Measurements from ENCODE around the gene ZBTB7C. TPM values are rescaled to one million over a fixed set of nuclear protein-coding genes. Genes with fewer than 3 reads are reported as not detected.

Gene ZBTB7C
- total and polyA plus RNA-seq, 5 donors from 2014 or later = not detected

DNA sequence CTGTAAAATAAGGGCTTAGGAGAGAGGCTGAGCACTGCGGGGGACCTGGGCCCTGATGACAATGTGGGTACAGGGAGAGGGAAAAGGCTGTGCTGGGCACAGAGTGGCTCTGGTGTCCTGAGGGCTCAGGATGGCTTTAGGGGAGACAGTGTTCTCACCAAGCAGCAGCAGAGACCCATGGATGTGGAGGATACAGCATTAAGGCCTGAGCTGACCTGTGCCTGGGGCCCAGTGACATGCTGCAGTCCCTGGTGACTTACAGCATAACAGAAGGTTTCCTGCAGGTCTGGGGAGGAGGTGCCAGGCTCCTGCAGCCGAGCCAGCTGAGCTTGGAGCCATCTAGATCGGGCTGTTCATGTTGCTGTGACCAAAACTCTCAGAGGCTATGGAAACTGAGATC lies 287.4 kb downstream of the ZBTB7C start:
- peaks cover 0 to 18% (median 5%) of the 10 kb centered on the region in 4 donors for H3K4me1 Mint-ChIP-seq
- no peaks in the 10 kb centered on the region for H3K27me3 ChIP-seq (ENCODE audit: control insufficient read depth, insufficient read depth, low read length)
- no peak overlapping the region for H3K27ac Mint-ChIP-seq
- H3K4me1 ChIP-seq (ENCODE audit: control insufficient read depth, insufficient read depth, low read length, poor library complexity, severe bottlenecking) = no peaks in the 10 kb centered on the region
- H3K27me3 Mint-ChIP-seq = peaks cover 3% of the 10 kb centered on the region
- H3K36me3 Mint-ChIP-seq = no peaks in the 10 kb centered on the region
- no peak overlapping the region for H3K4me3 ChIP-seq (ENCODE audit: low read depth, low read length)
- ATAC-seq (ENCODE audit: low read depth in 2 of 2) = no peak
- H3K4me3 Mint-ChIP-seq = no peak overlapping the region
- no peak overlapping the region for H3K27ac ChIP-seq (ENCODE audit: insufficient read depth, low read length, poor library complexity, severe bottlenecking)
- no peak for DNase-seq
- H3K36me3 ChIP-seq (ENCODE audit: control insufficient read depth, insufficient read depth, low read length) = no peaks in the 10 kb centered on the region
- H3K9me3 ChIP-seq (ENCODE audit: control insufficient read depth in 2 of 2, low read length in 2 of 2) = no peaks in the 10 kb centered on the region
- H3K9me3 Mint-ChIP-seq = peaks cover 0 to 4% (median 0%) of the 10 kb centered on the region in 7 donors

DNA sequence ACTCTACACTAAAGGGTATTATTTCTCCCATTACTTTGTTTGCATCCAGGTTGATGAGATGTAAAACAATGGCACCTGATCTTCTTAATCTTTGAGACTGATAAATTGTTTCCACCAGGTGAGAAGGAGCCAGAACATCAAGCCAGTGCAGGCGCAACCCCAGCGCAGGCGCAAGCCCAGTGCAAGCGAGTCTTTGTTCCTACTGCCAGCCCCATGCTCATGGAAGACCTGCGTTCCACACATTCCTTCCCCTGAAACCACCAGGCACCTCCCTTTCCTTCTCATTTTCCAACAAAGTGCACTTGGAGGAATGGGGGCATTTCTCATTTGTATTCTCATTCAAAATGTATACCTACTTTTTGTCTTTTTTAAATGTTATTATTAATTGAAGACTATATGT lies 290.0 kb downstream of the ZBTB7C start:
- no peak overlapping the region for H3K27ac Mint-ChIP-seq
- peaks cover 0 to 8% (median 0%) of the 10 kb centered on the region in 7 donors for H3K9me3 Mint-ChIP-seq
- ATAC-seq (ENCODE audit: low read depth in 2 of 2) (no peak), DNase-seq (no peak)
- H3K9me3 ChIP-seq (ENCODE audit: control insufficient read depth in 2 of 2, low read length in 2 of 2) = no peaks in the 10 kb centered on the region
- H3K27me3 Mint-ChIP-seq = peaks cover 18% of the 10 kb centered on the region
- peaks cover 0 to 2% (median 0%) of the 10 kb centered on the region in 4 donors for H3K4me1 Mint-ChIP-seq
- no peak overlapping the region for H3K4me3 Mint-ChIP-seq
- no peak overlapping the region for H3K27ac ChIP-seq (ENCODE audit: insufficient read depth, low read length, poor library complexity, severe bottlenecking)
- H3K36me3 ChIP-seq (ENCODE audit: control insufficient read depth, insufficient read depth, low read length) = no peaks in the 10 kb centered on the region
- H3K4me1 ChIP-seq (ENCODE audit: control insufficient read depth, insufficient read depth, low read length, poor library complexity, severe bottlenecking) = no peaks in the 10 kb centered on the region
- no peak overlapping the region for H3K4me3 ChIP-seq (ENCODE audit: low read depth, low read length)
- no peaks in the 10 kb centered on the region for H3K36me3 Mint-ChIP-seq
- no peaks in the 10 kb centered on the region for H3K27me3 ChIP-seq (ENCODE audit: control insufficient read depth, insufficient read depth, low read length)

DNA sequence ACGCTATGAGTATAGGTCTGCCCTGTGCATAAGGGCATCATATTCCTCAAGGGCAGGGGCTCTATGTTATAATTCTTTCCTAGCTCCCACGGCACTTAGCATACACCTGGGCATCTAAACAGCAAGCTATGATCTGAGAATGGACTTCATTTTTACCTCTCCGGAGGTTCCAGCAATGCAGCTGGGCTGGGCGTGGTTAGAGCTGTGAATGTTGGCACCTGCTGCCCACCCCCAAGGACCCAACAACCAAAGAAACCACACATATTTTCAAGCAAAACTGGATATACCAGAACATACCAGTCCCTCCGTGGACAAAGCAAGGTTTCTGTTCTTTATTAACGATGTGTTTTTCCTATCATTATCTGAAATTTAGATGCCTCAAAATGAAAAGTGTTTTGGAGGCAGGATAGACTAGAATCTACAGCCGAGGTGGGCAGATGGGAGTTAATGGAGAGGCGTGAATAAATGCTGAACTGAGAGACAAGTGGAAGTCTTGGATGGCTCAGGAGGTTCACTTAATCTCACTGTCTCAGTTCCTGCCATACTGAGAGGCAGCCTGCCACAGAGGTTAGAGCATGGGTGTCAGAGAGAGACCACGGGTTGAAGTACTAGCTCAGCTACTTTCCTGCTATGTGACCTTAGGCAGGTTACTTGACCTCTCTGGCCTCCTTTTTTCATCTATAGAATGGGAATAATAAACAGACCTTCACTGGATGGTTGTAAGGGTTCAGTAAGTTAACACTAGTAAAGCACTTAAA lies 292.1 kb downstream of the ZBTB7C start:
- no peaks in the 10 kb centered on the region for H3K4me1 Mint-ChIP-seq
- no peak for DNase-seq

DNA sequence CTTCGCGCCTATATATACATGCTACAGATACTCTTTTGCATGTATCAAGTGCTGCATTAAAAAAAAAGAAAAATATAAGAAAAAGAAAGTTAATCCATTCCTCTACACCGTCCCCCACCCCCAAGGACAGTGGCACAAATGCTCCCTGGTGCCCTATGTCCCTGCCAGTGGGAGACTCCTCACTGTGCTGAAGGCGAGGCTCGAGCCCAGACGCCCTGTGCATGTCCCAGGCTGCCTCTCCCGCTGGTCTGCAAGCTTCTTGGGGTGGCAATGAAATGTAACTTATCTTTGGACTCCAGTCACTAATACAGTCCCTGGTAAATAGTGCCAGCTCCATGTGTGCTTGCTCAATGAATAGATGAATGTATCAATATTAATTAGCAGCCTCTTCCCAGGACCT lies 293.2 kb downstream of the ZBTB7C start:
- peaks cover 22% of the 10 kb centered on the region for H3K27me3 Mint-ChIP-seq

More for the DNA sequence above, 292.1 kb downstream of the ZBTB7C start:
- Mint-ChIP-seq H3K27me3 (peaks cover 22% of the 10 kb centered on the region), H3K27ac (peak overlapping the region in 1 of 3 donors; percentile 60), H3K9me3 (peaks cover 0 to 6% (median 0%) of the 10 kb centered on the region in 7 donors), H3K36me3 (no peaks in the 10 kb centered on the region), H3K4me3 (no peak overlapping the region)
- H3K4me3 ChIP-seq (ENCODE audit: low read depth, low read length) = no peak overlapping the region
- no peaks in the 10 kb centered on the region for H3K27me3 ChIP-seq (ENCODE audit: control insufficient read depth, insufficient read depth, low read length)
- H3K36me3 ChIP-seq (ENCODE audit: control insufficient read depth, insufficient read depth, low read length) = no peaks in the 10 kb centered on the region
- H3K27ac ChIP-seq (ENCODE audit: insufficient read depth, low read length, poor library complexity, severe bottlenecking) = no peak overlapping the region
- no peaks in the 10 kb centered on the region for H3K9me3 ChIP-seq (ENCODE audit: control insufficient read depth in 2 of 2, low read length in 2 of 2)
- ATAC-seq (ENCODE audit: low read depth in 2 of 2) = no peak
- no peaks in the 10 kb centered on the region for H3K4me1 ChIP-seq (ENCODE audit: control insufficient read depth, insufficient read depth, low read length, poor library complexity, severe bottlenecking)

DNA sequence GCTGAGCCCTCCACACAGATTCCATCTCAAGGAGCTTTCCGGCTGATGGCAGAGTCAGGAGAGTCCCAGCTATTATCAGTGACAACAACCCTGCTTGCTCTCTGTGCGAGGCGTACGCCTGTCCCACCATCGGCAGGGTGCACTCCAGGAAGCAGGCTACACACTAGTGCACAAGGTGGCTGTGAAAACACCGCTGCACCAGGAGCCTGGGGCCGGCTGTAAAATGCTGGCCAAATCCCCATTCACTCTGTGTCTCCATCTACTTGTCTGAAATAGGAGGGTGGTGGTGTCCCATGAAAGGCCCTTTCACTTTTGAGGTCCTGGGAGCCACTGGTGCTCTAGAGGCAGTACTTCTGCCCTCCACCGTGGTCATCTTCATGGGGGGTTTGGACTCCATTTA lies 295.5 kb downstream of the ZBTB7C start:
- no peaks in the 10 kb centered on the region for H3K27me3 ChIP-seq (ENCODE audit: control insufficient read depth, insufficient read depth, low read length)
- DNase-seq (no peak), ATAC-seq (ENCODE audit: low read depth in 2 of 2) (no peak)
- H3K4me1 ChIP-seq (ENCODE audit: control insufficient read depth, insufficient read depth, low read length, poor library complexity, severe bottlenecking) = no peaks in the 10 kb centered on the region
- Mint-ChIP-seq H3K27me3 (peaks cover 40% of the 10 kb centered on the region), H3K36me3 (no peaks in the 10 kb centered on the region), H3K4me1 (no peaks in the 10 kb centered on the region), H3K27ac (no peak overlapping the region), H3K9me3 (peaks cover 0 to 6% (median 0%) of the 10 kb centered on the region in 7 donors), H3K4me3 (no peak overlapping the region)
- no peak overlapping the region for H3K4me3 ChIP-seq (ENCODE audit: low read depth, low read length)
- no peak overlapping the region for H3K27ac ChIP-seq (ENCODE audit: insufficient read depth, low read length, poor library complexity, severe bottlenecking)
- no peaks in the 10 kb centered on the region for H3K36me3 ChIP-seq (ENCODE audit: control insufficient read depth, insufficient read depth, low read length)
- H3K9me3 ChIP-seq (ENCODE audit: control insufficient read depth in 2 of 2, low read length in 2 of 2) = no peaks in the 10 kb centered on the region

More for the DNA sequence above, 293.2 kb downstream of the ZBTB7C start:
- H3K4me1 Mint-ChIP-seq = no peaks in the 10 kb centered on the region
- Histone ChIP-seq H3K36me3 (ENCODE audit: control insufficient read depth, insufficient read depth, low read length) (no peaks in the 10 kb centered on the region), H3K27ac (ENCODE audit: insufficient read depth, low read length, poor library complexity, severe bottlenecking) (no peak overlapping the region), H3K4me1 (ENCODE audit: control insufficient read depth, insufficient read depth, low read length, poor library complexity, severe bottlenecking) (no peaks in the 10 kb centered on the region), H3K27me3 (ENCODE audit: control insufficient read depth, insufficient read depth, low read length) (no peaks in the 10 kb centered on the region), H3K9me3 (ENCODE audit: control insufficient read depth in 2 of 2, low read length in 2 of 2) (no peaks in the 10 kb centered on the region), H3K4me3 (ENCODE audit: low read depth, low read length) (no peak overlapping the region)
- no peak for DNase-seq
- H3K4me3 Mint-ChIP-seq = no peak overlapping the region
- no peak overlapping the region for H3K27ac Mint-ChIP-seq
- H3K36me3 Mint-ChIP-seq = no peaks in the 10 kb centered on the region
- no peak for ATAC-seq (ENCODE audit: low read depth in 2 of 2)
- H3K9me3 Mint-ChIP-seq = peaks cover 0 to 6% (median 0%) of the 10 kb centered on the region in 7 donors

DNA sequence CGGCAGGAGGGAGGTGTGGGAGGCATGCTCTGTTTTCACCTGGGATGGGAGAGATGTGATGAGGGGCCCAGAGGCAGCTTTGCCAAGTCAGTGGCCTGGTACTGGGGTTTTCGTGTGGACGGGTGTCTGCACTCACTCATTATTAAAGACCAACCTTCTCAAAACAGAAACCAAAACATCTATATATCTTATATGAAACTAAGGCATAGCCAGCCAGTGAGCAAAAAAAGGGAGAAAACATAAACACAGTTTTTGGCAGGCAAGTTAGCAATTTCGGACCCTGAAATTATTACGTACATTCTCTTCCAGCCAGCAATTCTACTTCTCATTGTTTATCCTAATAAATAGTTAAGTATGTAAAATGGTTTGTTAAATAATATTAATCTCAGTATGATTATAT lies 297.6 kb downstream of the ZBTB7C start:
- H3K27ac Mint-ChIP-seq = no peak overlapping the region
- H3K27me3 Mint-ChIP-seq = peaks cover 39% of the 10 kb centered on the region
- H3K27ac ChIP-seq (ENCODE audit: insufficient read depth, low read length, poor library complexity, severe bottlenecking) = no peak overlapping the region

DNA sequence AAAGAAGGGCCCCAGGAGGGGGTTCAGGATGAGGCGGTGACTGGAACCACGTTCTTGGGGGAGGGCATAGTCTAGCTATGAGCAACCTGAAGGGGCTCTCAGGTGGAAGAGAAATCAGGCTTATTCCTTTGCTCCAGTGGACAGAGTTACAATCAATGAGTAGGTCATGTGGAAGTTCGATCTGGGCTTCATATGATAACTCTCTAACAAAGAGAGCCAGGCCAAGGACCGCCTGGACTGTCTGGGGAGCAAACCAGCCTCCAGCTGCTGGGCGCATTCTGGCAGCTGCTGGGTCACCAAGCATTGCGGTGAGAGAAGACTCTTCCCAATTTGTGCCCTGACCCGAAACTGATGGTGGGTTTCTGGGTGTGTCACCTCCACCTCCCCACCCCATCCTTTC lies 298.4 kb downstream of the ZBTB7C start:
- Histone ChIP-seq H3K4me1 (ENCODE audit: control insufficient read depth, insufficient read depth, low read length, poor library complexity, severe bottlenecking) (no peaks in the 10 kb centered on the region), H3K27me3 (ENCODE audit: control insufficient read depth, insufficient read depth, low read length) (no peaks in the 10 kb centered on the region), H3K36me3 (ENCODE audit: control insufficient read depth, insufficient read depth, low read length) (no peaks in the 10 kb centered on the region), H3K9me3 (ENCODE audit: control insufficient read depth in 2 of 2, low read length in 2 of 2) (no peaks in the 10 kb centered on the region), H3K27ac (ENCODE audit: insufficient read depth, low read length, poor library complexity, severe bottlenecking) (no peak overlapping the region), H3K4me3 (ENCODE audit: low read depth, low read length) (no peak overlapping the region)
- DNase-seq = no peak
- no peak for ATAC-seq (ENCODE audit: low read depth in 2 of 2)
- Mint-ChIP-seq H3K9me3 (peaks cover 0 to 2% (median 0%) of the 10 kb centered on the region in 7 donors), H3K4me1 (no peaks in the 10 kb centered on the region), H3K36me3 (no peaks in the 10 kb centered on the region), H3K27ac (no peak overlapping the region), H3K4me3 (no peak overlapping the region), H3K27me3 (peaks cover 41% of the 10 kb centered on the region)

More for the DNA sequence above, 297.6 kb downstream of the ZBTB7C start:
- no peak for DNase-seq
- no peaks in the 10 kb centered on the region for H3K36me3 Mint-ChIP-seq
- no peak for ATAC-seq (ENCODE audit: low read depth in 2 of 2)
- Histone ChIP-seq H3K9me3 (ENCODE audit: control insufficient read depth in 2 of 2, low read length in 2 of 2) (no peaks in the 10 kb centered on the region), H3K4me3 (ENCODE audit: low read depth, low read length) (no peak overlapping the region), H3K27me3 (ENCODE audit: control insufficient read depth, insufficient read depth, low read length) (no peaks in the 10 kb centered on the region), H3K4me1 (ENCODE audit: control insufficient read depth, insufficient read depth, low read length, poor library complexity, severe bottlenecking) (no peaks in the 10 kb centered on the region), H3K36me3 (ENCODE audit: control insufficient read depth, insufficient read depth, low read length) (no peaks in the 10 kb centered on the region)
- no peaks in the 10 kb centered on the region for H3K4me1 Mint-ChIP-seq
- H3K9me3 Mint-ChIP-seq = peaks cover 0 to 3% (median 0%) of the 10 kb centered on the region in 7 donors
- H3K4me3 Mint-ChIP-seq = no peak overlapping the region

DNA sequence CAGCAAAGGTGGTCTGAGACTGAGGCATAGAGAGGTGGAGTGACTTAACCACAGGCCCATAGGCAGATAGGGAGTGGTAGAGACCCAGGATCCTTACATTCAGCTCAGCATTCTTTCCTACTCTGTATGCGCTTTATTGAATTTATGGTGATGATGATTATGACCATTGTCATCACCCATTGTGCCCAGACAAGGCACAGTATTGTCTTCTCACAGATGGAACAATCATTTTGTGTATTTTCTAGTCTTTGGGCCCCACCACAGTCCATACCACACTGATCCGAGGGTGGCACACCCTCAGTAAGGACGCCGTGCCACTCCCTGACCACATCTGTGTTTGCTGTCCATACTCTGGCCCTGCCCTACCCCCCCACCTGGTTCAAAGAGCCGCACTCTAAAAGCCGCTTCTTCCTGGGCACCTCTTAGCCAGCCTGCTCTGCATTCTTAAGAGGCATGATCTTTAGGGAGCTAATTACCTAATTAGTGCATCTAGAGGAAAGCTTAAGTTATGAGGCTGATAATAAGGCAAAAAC lies 299.2 kb downstream of the ZBTB7C start:
- Mint-ChIP-seq H3K4me1 (no peaks in the 10 kb centered on the region), H3K27me3 (peaks cover 38% of the 10 kb centered on the region), H3K4me3 (no peak overlapping the region), H3K27ac (no peak overlapping the region), H3K36me3 (no peaks in the 10 kb centered on the region), H3K9me3 (peaks cover 0 to 2% (median 0%) of the 10 kb centered on the region in 7 donors)
- no peaks in the 10 kb centered on the region for H3K36me3 ChIP-seq (ENCODE audit: control insufficient read depth, insufficient read depth, low read length)
- H3K4me1 ChIP-seq (ENCODE audit: control insufficient read depth, insufficient read depth, low read length, poor library complexity, severe bottlenecking) = no peaks in the 10 kb centered on the region
- no peaks in the 10 kb centered on the region for H3K9me3 ChIP-seq (ENCODE audit: control insufficient read depth in 2 of 2, low read length in 2 of 2)
- H3K27ac ChIP-seq (ENCODE audit: insufficient read depth, low read length, poor library complexity, severe bottlenecking) = no peak overlapping the region
- ATAC-seq (ENCODE audit: low read depth in 2 of 2) = no peak
- no peaks in the 10 kb centered on the region for H3K27me3 ChIP-seq (ENCODE audit: control insufficient read depth, insufficient read depth, low read length)
- no peak for DNase-seq
- no peak overlapping the region for H3K4me3 ChIP-seq (ENCODE audit: low read depth, low read length)

Data from CD4-positive, CD25-positive, alpha-beta regulatory T cell (primary cell).